GM18498 (cell line): ENCODE data around the gene SMIM29.

ENCODE experiments used
- ATAC-seq: cut with Tn5 transposase; IDR thresholded peaks from one replicate; pipeline ENCODE4 v1.9.1; 2021; ENCODE audit warnings: mild to moderate bottlenecking, moderate library complexity; ENCODE audit not compliant: unreplicated experiment

SMIM29 gene

GRCh38 chr6:34241351-34242215 is 7.2 kb downstream of the SMIM29 start:
- no peak for ATAC-seq

DNA sequence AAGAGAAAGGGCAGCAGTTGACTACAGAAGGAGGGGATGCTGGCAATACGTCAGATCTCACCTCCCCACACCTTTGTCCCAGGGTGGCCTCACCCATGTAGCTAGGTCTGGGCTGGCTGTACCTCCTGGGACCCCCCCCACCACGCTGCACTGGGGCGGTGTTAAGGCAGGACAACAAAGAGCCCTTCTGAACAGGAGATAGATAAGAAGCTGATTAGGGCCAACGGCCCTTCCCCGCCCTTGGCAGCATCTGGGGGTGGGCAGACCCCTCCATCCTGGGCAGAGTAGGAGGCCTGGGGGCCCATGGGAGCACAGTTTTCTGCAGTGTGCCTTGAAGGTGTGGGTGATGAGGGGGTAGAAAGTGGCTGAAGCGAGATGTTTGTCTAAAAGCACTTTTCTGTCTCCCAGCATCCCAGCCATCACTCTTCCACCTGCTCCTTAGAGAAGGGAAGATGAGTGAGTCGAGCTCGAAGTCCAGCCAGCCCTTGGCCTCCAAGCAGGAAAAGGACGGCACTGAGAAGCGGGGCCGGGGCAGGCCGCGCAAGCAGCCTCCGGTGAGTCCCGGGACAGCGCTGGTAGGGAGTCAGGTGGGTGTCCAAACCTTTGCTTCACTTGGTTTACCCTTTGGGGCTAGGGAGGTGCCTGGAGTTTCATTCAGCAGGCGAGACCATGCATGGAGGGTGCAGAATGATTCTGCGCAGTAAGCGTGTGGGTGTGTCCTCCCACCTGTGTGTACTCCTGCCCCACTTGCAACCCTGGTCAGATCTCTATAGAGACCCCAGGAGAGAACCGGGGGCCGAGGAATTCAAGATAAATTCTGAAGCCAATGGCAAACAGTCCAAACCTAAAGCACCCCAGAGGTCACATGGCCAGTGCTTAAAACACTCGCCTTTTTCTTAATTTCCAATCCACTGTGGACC is 8.2 kb downstream of the SMIM29 start:
- ATAC-seq = no peak

- no peak for ATAC-seq
Measured at GRCh38 chr6:34239893-34240292, 8.9 kb downstream of the SMIM29 start.

GRCh38 chr6:34239500-34239825 is 9.3 kb downstream of the SMIM29 start:
- no peak for ATAC-seq

DNA sequence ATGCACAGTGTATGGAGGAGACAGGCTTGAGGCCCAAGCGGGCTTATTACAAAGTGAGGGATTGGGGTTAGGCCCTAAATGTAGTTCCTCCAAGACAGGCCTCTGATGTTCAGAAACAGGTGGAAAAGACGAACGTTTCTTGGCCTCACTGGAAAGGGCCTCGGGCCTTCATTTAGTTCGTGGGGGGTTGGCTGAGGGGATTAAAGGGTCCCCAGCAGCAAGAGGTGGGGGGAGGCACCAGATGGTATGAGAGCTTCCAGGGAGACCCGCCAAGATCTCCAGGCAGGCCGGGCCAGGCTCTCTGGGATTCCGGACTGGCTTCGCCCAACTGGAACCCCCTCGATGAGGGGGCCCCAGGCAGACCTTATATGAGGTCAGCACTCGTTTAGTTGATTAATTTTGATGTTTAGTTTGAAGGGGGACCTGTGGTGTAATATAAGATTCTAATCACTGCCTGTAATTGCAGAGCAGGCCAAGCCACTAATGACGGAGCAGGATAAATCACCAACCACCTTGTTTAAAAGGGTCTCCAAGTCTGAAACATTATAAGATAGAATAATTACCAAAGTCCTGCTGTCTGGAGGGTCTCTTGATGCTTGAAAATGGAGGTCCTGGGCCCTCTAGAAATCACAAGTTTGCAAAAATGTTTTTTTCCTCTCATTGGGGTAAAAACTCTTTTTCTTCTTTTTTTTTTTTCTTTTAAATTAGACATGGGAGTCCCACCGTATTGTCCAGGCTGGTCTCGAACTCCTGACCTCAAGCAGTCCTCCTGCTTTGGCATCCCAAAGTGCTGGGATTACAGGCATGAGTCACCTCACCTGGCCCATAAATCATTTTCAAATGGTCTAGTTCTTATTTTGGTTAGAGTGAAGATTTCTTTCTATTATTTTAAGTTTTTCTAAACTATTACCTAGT is 10.0 kb downstream of the SMIM29 start:
- ATAC-seq = no peak

- ATAC-seq = peak; percentile 15
Measured at GRCh38 chr6:34237722-34238584, 10.9 kb downstream of the SMIM29 start.

- peak; percentile 20 for ATAC-seq
Measured at GRCh38 chr6:34237316-34237721, 11.5 kb downstream of the SMIM29 start.

- peak; percentile 68 for ATAC-seq
Measured at GRCh38 chr6:34236443-34237315, 12.1 kb downstream of the SMIM29 start, which contains the start of gene HMGA1. HMGA1 (plus strand) TSS chr6:34236873; CDS start chr6:34240781, 3,908 bp downstream.

- no peak for ATAC-seq
Measured at GRCh38 chr6:34236131-34236442, 12.7 kb downstream of the SMIM29 start.

GRCh38 chr6:34235307-34236130 is 13.3 kb downstream of the SMIM29 start:
- ATAC-seq = no peak

DNA sequence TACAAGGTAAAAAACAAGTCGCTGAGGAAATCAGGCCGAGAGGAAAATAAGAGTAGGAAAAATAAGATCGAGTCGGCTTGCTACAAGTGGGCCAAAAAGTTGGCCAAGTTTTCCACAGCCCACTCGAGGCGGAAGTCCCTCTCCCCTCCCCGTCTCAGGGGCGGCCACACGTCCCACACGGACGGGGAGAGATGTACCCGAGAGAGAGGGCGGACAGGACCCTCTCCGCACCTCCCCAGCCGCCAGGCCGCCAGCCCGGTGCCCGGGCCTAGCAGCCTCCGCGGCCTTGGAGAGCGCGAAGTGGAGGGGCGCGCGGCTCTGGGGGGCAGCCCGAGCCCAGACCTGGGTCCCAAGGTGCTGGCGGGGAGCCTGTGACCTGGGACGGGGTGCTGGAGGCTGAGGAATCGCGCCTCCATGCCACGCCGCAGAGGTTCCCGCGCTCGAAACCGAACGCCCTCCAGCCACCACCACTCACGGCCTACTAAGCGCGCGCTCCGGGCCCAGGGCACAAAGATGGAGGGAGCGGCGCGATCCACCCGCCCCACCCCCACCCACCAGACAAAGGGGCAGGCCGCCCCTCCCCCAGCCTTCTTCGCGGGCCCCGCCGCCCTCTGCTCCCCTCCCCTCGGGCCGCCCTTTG is 14.0 kb downstream of the SMIM29 start:
- ATAC-seq = no peak

DNA sequence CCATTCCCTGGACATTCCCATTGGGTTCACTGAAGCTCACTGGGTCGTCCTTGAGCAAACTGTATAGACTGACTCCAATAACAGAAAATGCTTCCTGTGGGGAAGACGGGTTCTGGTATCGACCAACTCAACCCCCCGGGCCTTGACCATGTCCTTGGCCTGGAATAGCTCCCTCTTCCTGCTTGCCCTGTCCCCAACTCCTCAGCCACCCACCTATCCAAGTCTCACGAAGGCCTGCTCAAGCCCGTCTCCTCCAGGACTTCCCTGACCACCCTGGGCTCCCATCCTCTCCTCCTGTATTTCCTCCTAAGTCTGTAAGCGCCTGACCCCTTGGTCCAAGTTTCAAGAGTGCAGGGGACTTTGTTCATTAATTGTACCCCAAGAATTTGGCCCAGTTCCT is 14.9 kb downstream of the SMIM29 start:
- no peak for ATAC-seq

DNA sequence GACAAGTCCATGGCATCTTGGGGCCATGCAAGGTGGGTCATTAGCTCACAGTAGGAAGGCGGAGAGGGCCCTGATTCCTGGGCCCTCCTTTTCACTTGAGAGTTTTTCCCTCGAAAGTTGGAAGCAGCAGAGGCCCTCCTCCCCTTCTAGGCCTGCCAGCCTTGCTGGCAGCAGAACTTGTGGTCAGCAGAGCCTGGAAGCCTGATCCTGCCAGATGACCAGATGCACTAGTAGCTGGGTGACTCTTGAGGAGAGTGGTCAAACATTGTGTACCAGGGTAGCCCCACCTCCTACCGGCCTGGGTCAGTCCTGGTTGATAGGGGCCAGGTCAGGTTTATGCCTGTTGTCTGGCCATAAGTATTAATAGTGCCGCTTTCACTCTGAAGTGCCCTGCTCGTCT is 15.9 kb downstream of the SMIM29 start:
- no peak for ATAC-seq

- no peak for ATAC-seq
Measured at GRCh38 chr6:34231566-34232336, 17.1 kb downstream of the SMIM29 start.

DNA sequence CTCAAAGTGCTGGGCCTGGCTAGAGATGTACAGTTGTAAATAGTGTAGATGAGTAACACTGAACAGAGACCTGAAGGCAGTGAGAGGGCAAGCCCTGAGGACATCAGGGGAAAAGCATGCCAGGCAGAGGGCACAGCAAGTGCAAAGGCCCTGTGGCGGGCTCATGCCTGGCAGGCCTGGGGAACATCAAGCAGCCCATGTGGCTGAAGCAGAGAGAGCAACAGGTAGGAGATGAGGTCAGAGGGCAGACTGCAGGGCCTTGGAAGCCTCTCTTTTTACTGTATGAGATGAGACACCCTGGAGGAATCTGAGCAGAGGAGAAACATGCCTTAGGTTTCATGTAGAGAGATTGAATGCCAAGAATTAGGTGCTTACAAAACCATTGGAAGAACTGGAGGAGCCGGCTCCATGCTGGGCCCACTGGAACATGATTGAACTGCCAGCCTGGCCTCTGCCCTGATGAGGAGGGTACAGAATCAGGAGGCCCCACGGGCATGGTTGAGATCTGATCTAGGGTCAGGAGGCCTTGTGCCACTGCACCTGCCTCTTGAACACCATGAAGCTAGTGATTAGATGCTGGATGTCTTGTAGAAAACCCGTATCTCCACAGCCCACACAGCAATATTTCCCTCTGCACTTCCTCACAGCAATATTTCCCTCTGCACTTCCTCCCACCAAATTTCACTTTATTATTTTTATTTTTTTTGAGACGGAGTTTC is 18.0 kb downstream of the SMIM29 start:
- ATAC-seq = no peak

DNA sequence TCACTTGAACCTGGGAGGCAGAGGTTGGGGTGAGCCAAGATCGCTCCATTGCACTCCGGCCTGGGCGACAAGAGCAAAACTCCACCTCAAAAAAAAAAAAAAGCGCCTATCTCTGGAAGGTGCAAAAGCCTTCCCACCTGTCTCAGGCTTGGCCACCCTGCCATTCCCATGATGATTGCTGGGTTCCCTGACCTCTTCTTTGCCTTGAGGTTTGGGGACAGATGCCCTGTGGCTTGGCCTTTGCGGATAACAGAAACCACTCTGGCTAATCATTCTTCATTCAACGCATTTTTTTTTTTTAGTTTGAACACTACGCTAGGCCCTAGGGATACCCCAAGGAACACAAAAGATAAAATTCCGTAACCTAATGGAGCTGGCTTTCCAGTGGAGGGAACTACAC is 18.9 kb downstream of the SMIM29 start:
- no peak for ATAC-seq
